HG03060 (cell line): ENCODE data around the gene RTL9.
"Not testable (repeated sequence)": the region's sequence is repeated elsewhere in the genome, so short reads cannot be mapped to it uniquely, and the experiment has no call there.

Experiments
- ATAC-seq: cut with Tn5 transposase; IDR thresholded peaks from one replicate; pipeline ENCODE4 v1.9.1; 2021; ENCODE audit warnings: low read depth, moderate number of reproducible peaks; ENCODE audit not compliant: unreplicated experiment

Gene RTL9

DNA sequence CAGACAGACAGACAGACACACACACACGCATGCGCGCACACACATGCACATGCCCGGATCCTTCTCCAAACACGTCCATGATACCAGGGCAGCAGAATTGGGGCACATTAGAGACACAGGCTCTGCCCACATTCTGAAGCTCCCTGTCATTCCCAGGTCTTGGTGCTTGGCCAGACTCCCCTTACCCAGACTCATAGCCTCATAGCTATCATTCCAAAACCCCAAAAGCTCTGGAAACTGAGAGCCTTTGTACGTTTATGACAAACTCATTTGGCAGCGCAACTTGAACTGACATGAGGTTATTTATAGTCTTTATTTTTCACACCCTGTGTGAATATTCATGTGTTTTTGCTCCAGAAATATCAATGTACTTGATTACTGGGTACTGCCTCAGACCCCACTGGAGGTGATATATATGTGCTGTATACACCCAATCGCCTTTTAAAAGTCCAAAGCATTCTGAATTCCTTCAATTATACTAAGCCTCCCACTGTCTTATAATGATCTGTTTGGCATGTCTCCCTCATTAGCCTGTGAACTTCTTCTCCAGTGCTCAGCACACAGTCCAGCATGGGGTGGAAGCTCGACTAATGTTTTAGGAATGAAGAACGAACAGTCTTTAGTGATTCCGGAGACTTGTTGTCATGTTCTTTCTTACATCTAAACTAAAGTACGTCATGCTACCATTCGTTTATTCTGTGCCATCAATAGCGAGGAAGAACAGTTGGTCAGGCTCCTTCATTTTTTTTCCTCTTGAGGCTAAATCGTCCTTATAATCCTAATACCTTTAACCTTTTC, 45.0 kb downstream of the RTL9 start:
- no peak for ATAC-seq

DNA sequence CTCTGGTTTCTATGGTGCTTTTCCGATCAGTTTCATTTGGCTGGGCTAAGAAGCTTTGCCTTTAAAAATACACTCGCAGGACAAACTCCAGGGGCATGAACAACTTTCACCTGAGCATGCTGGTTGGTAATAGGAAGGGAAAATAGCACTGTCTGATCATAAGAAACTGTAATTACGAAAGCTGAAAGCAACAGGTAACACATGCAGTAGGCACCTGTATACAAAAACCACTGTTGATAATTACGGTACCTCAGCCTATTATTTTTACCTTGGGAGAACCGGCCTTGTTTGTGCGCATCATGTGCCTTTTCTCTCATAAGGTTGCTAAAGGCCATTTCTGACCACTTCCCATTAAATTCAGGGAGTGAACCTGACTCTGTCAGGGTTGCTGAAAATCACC, 45.7 kb downstream of the RTL9 start:
- no peak for ATAC-seq

DNA sequence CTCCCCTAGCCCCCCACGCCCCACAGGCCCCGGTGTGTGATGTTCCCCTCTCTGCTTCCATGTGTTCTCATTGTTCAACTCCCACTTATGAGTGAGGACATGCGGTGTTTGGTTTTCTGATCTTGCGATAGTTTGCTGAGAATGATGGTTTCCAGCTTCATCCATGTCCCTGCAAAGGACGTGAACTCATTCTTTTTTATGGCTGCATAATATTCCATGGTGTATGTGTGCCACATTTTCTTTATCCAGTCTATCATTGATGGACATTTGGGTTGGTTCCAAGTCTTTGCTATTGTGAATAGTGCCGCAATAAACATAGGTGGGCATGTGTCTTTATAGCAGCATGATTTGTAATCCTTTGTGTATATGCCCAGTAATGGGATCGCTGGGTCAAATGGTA, 47.6 kb downstream of the RTL9 start:
- not testable (repeated sequence) for ATAC-seq

DNA sequence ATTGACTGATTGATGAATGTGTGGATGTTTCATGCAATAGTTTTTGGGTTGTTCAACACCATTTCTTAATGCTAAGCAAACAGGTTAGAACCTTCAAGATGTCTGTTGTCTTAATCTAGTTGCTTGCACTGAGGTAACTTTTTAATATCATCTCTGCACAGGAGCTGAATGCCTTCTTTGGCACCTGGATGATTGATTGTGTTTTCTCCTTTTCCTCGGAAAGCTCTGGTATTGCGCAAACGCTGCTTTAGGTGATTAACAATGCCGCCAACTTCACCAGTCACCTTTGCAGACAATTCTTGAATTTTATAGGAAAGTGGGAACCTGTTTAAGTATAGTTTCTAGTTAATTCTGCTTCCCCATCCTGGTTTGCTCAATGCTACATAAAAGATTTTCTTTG, 48.2 kb downstream of the RTL9 start:
- no peak for ATAC-seq

DNA sequence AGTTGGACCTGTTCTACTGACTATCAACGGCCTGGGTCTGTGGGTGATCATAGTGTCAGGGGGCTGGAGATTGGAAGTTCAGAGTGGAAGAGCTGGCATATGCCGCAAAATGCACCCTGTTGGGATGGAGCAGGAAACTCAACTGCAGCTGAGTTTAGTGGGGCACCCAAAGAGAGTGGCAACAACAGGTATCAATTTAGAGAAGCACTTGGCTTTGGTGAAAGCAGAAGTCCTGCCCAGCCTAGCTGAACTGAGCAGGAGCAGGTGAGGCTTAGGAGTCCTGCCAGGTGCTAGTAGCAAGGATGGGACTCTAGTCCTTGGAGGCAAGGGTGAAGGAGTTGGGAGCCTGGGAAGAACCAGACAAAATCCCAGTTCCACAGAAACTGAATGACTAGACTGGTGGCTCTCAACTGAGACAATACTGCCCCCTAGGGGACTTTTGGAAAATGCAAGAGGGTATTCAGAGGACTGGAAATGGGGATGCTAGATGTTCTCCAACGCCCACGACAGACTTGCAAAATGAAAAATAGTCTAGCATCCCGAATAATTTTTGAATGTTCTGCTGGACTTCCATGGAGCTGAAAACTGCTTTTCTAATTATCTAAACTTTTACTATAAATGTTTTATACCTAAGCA, 49.4 kb downstream of the RTL9 start:
- no peak for ATAC-seq
